NCI-H2107 (cell line): ENCODE results near the gene MGAT1.

ENCODE experiments used
- DNase-seq: peaks from one replicate; lab custom pipeline; 2025; lab: John Stamatoyannopoulos, UW

MGAT1 gene

DNA sequence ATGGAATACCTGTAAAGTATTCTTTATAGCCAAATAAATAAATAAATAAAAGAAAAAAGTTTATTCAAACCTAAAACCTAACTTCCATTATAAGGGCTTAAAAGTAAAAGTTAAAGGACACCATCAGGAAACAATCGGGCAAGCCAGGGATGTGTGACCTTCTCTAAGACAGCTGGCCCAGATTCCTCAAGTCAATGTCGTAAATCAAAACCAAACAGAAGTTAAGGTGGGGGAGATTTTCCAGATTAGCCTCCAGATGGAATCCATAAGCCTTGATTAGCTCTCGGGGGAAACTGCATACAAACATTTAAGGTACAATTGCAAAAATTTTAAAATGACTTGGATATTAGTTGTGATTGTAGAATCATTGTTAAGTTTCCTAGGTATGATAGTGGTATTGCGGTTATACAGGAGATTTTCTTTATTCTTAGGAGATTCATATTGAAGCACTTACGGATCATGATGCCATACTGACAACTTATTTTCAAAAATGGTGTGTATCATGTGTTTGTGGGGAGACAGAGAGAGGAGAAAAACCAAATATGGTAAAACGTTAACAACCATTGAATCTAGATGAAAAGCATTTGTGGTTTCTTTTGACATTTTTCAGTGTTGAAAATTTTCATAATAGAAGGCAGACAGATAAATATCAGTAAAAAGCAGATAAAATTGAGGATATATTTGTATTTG is 21.5 kb upstream of the MGAT1 start:
- no peak for DNase-seq

DNA sequence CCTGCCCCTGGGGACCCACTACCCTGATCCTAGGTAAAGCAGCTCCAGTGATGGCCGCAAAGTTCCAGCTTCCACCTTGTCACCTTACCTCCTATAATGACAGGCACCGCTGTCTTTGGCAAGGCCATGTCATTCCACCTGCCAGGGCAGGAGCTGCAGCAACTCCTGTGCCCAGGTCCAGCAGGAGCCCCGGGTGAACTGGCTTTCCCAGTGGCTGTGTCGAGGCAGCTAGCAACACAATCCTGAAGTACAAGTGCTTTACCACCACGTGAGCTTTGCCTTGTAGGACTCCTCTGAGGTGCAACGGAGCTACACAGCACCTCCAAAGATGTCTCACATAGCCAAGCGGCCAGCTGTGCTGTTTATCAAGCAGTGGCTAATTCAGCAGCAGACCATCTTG is 20.7 kb upstream of the MGAT1 start:
- DNase-seq, result no peak

DNA sequence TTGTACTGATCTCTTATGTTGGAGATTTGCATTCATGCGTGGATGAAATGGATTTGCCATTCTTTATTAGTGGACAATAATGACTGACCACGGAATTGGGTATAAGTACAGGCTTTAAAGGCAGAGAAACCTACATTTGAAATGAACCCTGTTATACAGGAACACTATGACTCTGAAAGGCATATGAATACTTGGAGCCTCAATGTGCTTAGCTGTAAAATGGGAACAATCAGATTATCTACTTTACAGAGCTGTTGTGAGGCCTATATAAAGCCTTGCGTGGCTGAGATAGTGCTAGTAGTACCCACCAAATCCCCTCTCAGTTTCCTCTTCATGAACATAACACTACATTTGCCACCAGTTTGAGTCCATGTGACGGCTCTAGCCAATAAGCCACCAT is 18.9 kb upstream of the MGAT1 start:
- DNase-seq, result no peak

DNA sequence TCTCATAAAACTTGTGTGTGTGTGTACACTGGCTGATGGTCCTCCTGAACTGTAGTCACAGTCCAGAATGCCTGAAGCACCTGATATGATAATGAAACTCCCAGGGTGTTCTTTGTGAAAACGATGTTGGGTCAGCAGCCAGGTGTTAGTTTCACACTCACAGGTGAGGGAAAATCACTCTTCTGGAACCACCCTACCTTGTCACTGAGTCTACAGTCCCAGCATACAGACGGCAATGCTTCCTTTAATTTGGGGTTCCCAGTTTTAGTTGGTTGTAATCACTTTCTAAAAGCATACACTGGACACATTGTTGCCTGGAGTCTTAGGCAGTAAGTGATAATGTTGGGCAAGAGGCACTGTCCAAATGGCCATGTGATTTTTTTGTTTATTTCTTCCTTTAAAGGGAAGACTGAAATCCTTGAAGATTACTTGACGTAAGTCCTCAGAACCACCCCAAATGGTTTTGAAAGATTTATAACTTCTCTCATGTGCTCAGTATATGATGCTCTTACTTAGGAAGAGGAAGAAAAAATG is 18.2 kb upstream of the MGAT1 start:
- DNase-seq, result no peak

DNA sequence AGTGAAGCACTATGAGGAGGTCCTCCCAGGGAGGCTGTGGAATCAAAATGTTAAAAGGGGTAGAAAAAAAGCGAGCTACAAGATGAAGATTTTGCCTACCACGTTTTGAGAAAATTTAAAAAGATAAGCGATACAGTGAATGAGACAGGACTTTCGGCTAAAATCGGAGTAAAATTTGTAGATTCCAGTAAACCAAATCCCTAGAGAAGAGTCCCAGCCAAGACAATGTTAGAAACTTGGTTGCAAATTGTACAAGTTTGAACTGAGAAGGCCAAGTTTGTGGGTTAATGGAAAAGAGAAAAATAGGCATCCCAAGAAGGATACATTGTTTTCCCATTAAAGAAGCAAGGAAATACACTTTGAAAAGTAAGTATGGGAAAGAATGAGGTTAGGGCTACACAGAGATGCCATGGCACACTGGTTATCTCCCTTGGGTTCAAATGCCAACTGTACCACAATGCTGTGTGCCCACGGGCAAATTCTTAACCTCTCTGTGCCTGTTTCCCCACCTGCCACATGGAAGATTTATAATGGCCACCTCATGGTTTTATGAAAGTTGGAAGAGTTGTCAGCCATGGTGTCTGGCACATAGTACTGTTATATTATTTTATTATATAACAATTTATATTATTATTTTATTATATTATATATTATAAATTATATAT is 16.2 kb upstream of the MGAT1 start:
- DNase-seq, result no peak

DNA sequence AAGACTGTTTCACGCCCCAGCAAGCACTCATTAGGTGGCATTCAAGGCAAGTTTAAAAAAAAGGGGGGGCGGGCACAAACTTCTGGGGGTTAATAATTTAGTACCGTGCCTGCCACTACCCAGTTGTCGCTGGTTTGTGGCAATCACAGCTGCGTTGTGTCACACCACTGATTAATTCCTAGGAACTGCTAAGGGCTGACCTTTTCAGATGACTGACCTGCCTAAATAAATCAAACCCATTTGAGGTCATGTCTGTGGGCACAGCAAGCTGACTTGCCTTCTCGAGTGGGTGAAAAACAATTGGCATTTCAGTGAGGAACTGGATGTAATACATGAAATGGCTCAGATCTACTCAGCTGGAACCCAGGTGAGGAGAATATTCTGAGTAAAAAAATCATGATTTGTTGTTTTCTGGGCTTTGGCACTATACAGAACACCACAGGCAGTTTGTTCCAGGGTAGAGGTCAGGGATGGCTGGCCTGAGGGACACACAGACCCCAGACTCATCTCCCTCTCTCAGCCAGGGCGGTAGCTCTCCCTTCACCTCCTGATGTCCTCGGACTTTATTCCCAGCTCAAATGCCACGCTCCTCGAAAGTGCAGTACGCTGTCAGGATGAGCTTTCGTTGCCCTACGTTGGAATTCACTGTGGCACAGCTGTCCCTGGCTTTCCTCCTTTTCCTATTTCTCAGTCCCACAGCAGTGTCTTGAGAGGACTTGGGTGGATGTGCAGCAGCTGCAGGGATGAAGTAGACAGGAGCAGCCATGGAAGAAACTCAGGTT is 15.5 kb upstream of the MGAT1 start:
- no peak for DNase-seq

DNA sequence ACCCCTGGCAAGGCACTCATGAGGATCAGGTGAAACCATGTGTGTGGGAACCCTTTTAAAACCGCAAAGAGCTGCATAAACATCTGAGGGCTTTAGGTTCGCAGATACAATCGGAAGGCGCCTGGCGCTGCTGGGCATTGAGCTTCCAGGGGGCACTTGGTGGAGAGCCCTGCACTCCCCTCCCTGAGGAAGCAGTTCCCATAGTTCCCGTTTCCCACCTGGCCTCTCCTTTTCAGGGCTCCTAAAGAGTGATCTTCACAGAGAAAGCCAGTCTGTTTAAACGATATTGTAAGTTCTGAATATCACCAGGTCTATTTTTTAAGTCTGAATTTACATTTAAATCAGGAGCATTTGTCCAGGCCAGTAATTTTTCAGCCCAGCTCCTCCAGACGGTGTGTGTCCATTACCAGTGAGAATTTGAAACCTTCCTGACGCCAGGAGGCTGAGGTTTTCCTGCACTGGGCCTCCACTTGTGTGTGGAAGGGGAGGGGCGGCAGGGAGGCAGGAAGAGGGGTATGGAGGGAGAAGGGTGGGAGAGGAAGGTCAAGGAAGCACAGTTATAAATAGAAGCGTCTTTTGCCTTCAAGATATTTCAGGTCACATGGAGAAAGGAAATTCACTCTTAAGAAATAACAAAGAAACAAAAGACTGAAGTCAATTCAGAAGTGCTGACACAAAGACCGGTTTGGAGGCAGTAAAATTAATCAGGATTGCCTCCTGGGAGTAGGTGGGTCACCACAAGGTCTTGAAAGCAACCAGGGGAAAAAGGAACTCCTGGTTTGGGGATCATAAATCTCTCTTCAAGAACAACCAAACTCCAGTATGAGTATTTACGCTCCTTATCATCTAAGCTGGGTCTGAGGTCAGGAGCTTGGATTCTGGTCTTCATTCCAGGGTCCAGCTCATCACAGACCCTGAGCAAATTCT is 14.3 kb upstream of the MGAT1 start:
- DNase-seq, result no peak

DNA sequence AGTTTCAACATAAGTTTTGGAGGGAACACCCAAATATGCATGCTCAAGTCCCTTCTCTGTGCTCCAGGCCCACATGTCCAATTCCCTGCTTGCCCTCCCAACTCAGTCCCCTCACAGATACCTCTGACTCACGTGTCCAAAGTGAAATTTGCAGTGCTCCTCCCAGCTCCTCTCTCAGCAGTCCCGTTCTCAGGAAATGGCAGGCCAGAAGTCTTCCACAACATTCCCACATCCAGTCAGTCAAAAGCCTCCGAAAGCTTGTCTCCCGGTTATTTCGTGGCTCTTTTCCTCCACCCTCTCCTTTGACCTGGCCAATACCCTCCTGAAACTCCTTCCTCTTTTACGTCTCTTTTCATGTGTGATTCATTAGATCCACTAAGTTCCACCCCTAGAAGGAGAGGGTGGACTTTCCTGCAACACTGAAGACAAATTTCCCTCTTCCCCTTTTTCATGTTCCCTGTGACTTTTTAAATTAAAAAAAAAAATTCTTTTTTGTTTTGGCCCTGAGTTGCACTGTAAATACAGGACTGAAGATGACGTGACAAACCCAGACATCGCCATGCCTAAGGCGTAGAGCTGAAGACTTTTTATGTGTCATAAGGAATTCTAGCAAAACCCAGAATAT is 12.8 kb upstream of the MGAT1 start:
- no peak for DNase-seq

DNA sequence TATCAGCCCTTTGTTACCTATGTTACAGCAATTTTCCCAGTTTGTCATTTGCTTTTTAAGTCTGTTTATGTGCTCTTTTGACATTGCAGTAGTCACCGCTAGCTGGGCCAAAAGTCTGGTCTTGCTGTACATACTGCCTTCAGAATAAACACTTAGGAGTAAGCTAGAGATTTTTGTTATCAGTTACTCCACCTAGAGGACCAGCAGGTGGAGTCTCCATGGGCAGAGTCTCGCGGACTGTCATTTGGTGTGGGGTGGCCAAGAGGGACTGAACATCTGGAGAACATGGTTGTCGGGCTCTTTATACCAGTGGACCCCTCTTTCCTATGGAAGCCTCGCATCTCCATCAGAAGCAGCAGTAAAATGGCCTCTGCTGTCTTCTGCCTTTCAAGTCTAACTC is 10.8 kb upstream of the MGAT1 start:
- DNase-seq, result no peak

DNA sequence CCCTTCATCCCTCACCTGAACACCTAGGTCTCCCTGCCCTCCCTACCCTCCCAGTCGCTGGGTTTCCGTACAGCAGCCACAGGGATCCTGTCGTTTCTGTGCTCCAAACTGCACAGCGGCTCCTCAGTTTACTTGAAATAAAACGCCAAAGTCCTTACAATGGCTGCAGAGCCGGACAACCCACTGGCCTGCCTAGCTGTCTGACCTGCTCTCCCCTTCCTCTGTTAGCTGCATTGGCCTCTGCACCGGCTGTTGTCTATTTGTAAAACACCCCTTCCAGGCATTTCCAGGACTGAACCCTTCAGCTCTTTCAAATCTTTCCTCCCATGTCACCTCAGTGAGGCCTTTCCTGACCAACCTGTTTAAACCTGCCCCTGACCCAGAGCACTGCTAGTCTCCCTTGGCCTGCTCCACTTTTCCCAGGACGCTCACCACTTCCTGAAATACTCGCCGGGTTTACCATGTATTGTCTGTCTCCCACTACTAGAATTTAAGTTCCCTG is 9.1 kb upstream of the MGAT1 start:
- DNase-seq, result no peak

DNA sequence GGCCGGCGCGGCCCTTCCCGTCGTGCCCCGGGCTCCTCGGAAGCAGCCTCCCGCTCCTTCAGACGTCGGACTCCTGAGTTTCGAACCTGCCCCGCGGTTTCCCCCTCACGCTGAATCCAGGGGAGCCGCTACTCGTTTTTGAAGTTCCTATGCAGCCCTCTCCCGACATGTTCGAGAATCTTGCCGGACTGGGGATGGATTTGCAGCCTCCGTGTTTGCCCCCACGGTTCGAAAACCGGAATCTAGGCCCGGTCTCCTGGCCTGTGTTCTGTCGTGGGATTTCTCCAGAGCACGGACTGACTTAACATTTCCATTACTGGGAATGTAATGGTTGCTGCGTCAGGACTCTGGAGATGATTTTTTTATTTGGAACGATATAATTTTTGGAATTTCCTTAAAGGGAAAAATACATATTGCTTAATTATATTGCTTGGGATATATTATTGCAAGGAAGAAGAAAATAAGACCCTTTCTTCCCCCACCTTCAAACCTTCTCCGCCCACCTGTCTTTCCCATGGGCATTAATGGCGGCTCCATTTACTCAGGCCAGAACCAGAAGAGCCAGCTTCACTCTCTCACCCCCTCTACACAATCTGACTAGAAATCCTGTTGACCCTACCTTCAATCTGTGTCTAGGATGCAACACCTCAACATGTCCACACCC is 8.5 kb upstream of the MGAT1 start:
- no peak for DNase-seq

DNA sequence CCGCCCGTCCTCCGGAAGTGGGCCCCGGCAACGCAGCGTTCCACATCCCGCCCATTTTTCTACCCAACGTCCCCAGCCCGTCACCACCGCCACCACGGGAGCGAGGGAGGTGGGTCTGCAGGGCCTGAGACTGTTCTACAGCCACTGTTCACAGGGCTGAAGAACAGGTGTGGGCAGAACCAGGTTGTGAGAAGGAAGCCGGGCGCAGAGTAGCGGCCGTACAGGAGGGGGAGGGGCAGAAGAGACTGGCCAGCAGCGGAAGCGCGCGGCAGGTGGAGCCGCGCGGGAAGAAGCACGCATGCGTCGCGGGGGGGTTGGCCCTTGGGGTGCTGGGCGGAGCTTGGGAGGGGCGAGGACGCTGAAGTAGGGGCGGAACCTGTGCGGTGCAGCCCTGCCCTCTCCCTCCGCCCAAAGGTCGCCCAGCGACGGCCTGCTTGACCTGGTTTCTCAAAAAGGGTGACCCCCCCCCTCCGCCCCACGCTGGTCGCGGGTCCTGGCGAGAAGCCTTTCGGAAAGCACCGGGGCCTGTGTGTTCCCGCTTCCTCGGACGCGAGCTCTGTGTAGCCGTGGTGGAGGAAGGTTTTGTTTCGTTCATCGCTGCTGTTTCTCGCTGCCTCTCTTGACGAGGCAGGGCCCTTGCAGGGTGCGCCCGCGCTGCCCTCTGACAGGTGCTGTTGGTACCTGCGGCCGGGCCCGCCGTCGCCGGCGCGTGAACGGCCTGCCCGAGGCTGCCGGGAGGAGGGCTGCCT is 7.8 kb upstream of the MGAT1 start:
- peak; percentile 63 for DNase-seq

DNA sequence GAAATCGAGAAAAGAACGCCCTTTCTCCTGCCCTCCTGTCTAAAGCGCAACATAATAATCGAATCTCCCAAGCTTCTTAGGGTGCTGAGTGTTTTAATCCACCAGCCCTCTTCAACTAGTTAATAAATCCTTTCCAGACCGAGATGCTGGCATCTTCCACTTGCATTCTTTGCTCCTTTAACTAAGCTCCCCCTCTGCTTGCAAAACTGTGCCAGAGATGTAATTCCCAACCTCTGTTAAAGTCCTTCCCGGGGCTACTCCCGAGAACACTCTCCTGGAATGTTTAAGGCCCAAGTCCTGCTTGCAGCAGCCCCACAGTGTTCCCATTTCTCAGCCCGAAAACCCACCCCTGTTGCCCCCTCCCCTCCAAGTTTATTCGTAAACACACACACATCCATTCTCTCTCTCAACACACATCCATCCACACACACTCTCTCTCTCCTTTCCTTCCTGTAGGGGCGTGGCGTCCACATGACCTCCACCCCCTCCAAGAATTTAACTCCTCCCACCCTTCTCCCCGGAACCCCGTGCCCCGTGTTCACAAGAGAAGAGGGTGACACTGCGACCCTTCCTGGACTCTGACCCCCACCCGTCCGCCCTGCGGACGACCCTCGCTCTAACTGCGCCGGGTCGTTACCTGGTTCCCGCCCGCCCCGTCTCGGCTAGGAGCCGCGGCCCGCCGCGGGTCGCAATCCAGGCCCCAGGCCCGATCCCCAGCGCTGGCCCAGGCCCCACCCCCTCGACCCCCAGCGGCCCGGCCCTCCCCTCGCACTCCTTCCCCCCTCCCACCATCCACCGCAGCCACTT is 7.0 kb upstream of the MGAT1 start:
- DNase-seq, result peak; percentile 61

DNA sequence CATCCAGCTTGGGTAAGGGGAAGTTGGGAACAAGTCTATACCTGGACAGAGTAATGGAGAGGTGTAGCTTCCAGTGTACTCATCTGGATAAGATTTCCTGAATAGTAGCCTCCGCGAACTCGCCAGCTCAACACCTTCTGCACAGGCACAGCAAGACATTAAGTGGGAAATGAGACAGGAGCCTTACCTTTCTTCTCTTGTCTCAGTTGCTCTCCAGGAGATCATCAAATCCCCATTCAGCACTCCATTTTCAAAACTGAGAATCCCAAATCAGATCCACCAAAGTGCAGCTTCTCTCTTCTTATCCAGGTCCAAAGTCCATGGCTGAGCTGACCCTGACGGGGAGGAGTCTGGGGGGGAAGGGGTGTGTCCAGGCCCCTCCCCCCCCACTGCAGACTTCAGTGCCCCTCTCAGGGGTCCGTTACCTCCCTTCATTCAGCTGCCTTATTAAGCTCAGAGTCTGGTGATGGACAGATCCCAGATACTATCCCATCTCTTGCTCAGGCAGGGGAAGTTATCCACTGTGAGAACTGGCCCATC is 5.9 kb upstream of the MGAT1 start:
- DNase-seq, result no peak

DNA sequence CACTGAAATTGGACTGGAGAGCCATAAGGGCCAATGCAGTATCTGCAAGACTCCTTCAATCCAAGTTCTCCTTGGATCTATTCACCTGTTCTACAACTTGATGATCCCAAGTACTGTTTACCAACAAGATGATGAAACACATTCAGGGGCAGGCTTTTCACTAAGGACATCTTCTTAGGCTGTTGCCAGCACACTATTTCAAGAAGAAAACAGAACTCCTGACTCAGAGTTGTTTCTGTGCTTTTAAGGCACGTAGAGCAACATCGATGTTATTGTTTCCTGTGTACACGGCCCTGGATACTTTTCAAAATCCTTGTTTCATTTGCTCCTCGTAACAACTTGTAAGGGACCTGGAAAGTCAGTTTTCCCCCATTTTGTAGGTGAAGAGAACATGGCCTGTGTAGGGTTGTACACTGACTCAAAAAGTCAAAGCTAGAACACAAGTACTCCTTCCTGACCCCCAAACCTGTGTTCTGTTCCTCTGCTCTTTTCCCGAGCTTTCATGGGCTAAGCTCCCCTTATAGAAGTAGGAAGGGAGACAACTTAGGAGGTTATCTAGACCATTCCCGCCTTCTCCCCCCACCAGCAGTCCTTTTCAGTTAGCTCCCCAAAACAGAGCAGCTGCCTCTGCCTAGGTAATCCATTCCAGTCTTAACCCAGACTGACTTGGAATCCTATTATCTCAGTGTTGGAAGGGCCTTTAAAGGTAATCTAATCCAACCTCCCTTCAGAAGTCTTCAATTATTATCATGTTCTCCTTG is 5.2 kb upstream of the MGAT1 start:
- DNase-seq, result no peak

DNA sequence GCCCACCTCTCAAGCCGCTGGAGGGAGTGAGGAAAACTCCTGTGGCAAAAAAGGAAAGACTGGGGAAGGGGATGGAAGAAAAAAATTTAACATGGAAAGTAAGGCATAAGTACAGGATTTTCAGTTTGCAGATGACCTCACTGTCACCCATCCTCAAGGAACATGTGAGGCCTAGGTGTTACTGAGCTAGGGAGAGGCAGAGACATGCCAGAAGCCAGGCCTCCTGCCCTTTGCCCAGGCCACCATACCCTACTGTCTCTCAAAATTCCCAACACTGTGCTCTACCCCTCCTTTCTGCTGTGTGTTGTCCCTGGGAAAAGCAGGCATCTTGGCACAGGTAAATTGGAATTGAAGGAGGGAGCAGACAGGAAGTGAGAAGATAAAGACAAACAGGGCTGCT is 4.4 kb upstream of the MGAT1 start:
- DNase-seq, result no peak

DNA sequence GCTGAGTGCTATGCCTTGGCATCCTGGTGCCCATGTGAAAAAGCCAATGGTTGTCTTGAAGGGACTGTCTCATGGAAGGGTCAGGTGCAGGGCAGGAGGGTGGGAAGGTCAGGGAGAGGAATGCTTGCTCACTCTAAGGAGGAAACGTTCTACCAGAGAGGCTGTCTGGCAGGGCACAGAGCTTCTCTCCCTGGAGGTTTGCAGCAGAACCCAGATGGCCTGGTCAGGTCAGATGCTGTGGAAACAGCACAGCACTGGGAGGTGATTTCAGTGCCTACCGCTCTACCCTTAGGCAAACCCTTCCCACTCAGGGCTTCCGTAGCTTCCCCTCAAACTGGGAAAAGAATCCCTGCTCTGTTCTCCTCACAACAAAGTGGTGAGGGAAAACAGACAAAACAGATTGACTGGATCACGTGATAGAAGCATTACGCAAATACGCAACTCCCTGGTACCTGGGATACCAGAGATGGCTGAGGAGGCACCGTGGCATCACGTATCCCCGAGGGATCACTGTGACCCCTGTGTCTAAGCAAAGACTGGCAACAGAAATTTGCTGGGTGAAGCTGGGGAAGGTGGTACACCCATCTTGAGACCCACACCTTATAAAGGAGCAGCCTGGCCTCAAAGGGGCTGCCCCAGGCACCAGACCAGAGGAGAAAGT is 3.9 kb upstream of the MGAT1 start:
- no peak for DNase-seq
